Breast epithelium (tissue), 4 donors: ENCODE data around the gene SVBP. TPM values are rescaled to one million over a fixed set of nuclear protein-coding genes. Genes with fewer than 3 reads are reported as not detected.
A peak's percentile ranks its signal among the peaks of the same experiment; 100 is the strongest.

ENCODE experiments used
- DNase-seq, 2 donors: peaks; one replicate each; pipeline ENCODE4 v3.0.0-alpha.2; 2019; ENCODE audit warnings: low spot score in 2 of 2
- H3K27ac ChIP-seq, 2 donors: fragments of 200-600 bp; sonication (generic) in 1 of 2; one replicate each; pipeline ENCODE4 v1.5.1; 2016 to 2019; ENCODE audit warnings: mild to moderate bottlenecking in 1 of 2
- H3K27me3 ChIP-seq, 2 donors: fragments of 200-600 bp; sonication (generic) in 1 of 2; one replicate each; pipeline versions ENCODE4 v1.5.1 to v1.6.0; 2017 to 2019; ENCODE audit warnings: control low read depth in 1 of 2, mild to moderate bottlenecking in 1 of 2
- H3K36me3 ChIP-seq: fragments of 200-600 bp; one replicate; pipeline ENCODE4 v1.5.1; 2019
- H3K4me1 ChIP-seq, 2 donors: fragments of 200-600 bp; sonication (generic); one replicate each; pipeline ENCODE4 v1.5.1; 2016 to 2019; ENCODE audit warnings: control low read depth in 1 of 2
- H3K4me3 ChIP-seq, 3 donors: fragments of 200-600 bp; sonication (generic); 1 replicate in 2 of 3; 2 replicates in 1 of 3; pipeline ENCODE4 v1.5.1; 2016 to 2019; ENCODE audit warnings: mild to moderate bottlenecking in 3 of 3, moderate library complexity in 2 of 3
- H3K9me3 ChIP-seq, 2 donors: fragments of 200-600 bp; sonication (generic) in 1 of 2; one replicate each; pipeline ENCODE4 v1.5.1; 2016 to 2019; ENCODE audit warnings: control low read depth in 1 of 2
- CTCF ChIP-seq, 3 donors: fragments of 450-650 bp; IDR thresholded peaks; one replicate each; pipeline ENCODE4 v1.5.1; 2016 to 2017; ENCODE audit warnings: antibody characterized with exemption in 3 of 3, mild to moderate bottlenecking in 3 of 3, moderate library complexity in 3 of 3
- POLR2A ChIP-seq: fragments of 450-650 bp; IDR thresholded peaks from one replicate; pipeline ENCODE4 v1.6.1; 2016; ENCODE audit warnings: antibody characterized with exemption, mild to moderate bottlenecking, moderate library complexity
- POLR2AphosphoS5 ChIP-seq, 3 donors: sonication (generic); formaldehyde crosslinking; IDR thresholded peaks; one replicate each; pipeline ENCODE4 v1.6.1; 2017; ENCODE audit warnings: antibody characterized with exemption in 3 of 3
- intact Hi-C: fragments of 100-400 bp; cut with DNase I; formaldehyde crosslinking; loops from one replicate; pipeline ENCODE4 v1.15.1; 2023; ENCODE audit warnings: low total_unique reads
- total RNA-seq, 3 donors: library from RNA; depleted of rRNA; stranded (reverse); fragments of >200 nt; gene quantifications; one replicate each; pipeline ENCODE4 v1.1.0, GENCODE V29; 2016

The SVBP gene
- total RNA-seq, 3 donors from 2014 or later, result 21.7 to 31.5 (median 25.9) TPM

GRCh38 chr1:42762269-42762668 is 54.9 kb downstream of the SVBP start:
- Histone ChIP-seq H3K9me3 (no peaks in the 10 kb centered on the region), H3K4me3 (no peak overlapping the region), H3K4me1 (peaks cover 0 to 5% of the 10 kb centered on the region in 2 donors), H3K36me3 (no peaks in the 10 kb centered on the region), H3K27ac (peak overlapping the region; percentile 28 to 45), H3K27me3 (no peaks in the 10 kb centered on the region)
- intact Hi-C loops, result no loop called here
- no peak for TF ChIP-seq POLR2A
- TF ChIP-seq POLR2AphosphoS5 (IDR thresholded peaks at IDR 0.05), result no peak
- no peak for TF ChIP-seq CTCF (IDR thresholded peaks at IDR 0.05)
- no peak for DNase-seq

- H3K4me1 ChIP-seq, result peaks cover 0 to 5% of the 10 kb centered on the region in 2 donors
- intact Hi-C loops, result no loop called here
- no peak overlapping the region for H3K4me3 ChIP-seq
- TF ChIP-seq POLR2A (no peak), CTCF (IDR thresholded peaks at IDR 0.05) (no peak), POLR2AphosphoS5 (IDR thresholded peaks at IDR 0.05) (no peak)
- DNase-seq, result no peak
- H3K9me3 ChIP-seq, result no peaks in the 10 kb centered on the region
- H3K36me3 ChIP-seq, result no peaks in the 10 kb centered on the region
- H3K27me3 ChIP-seq, result no peaks in the 10 kb centered on the region
- H3K27ac ChIP-seq, result no peak overlapping the region
Measured at GRCh38 chr1:42761567-42761966, 55.6 kb downstream of the SVBP start.

GRCh38 chr1:42759114-42759513 is 58.1 kb downstream of the SVBP start:
- no peaks in the 10 kb centered on the region for H3K36me3 ChIP-seq
- TF ChIP-seq POLR2A (no peak), POLR2AphosphoS5 (IDR thresholded peaks at IDR 0.05) (no peak), CTCF (IDR thresholded peaks at IDR 0.05) (no peak)
- no peak overlapping the region for H3K4me3 ChIP-seq
- H3K27ac ChIP-seq, result no peak overlapping the region
- no peaks in the 10 kb centered on the region for H3K27me3 ChIP-seq
- intact Hi-C loops, result no loop called here
- H3K4me1 ChIP-seq, result no peaks in the 10 kb centered on the region
- no peak for DNase-seq
- no peaks in the 10 kb centered on the region for H3K9me3 ChIP-seq

GRCh38 chr1:42758641-42759040 is 58.6 kb downstream of the SVBP start:
- Histone ChIP-seq H3K4me3 (no peak overlapping the region), H3K27me3 (no peaks in the 10 kb centered on the region), H3K27ac (no peak overlapping the region), H3K9me3 (no peaks in the 10 kb centered on the region), H3K4me1 (no peaks in the 10 kb centered on the region), H3K36me3 (no peaks in the 10 kb centered on the region)
- no peak for DNase-seq
- intact Hi-C loops, result no loop called here
- TF ChIP-seq POLR2AphosphoS5 (IDR thresholded peaks at IDR 0.05) (no peak), POLR2A (no peak), CTCF (IDR thresholded peaks at IDR 0.05) (no peak)

GRCh38 chr1:42757892-42758275 is 59.3 kb downstream of the SVBP start:
- no peaks in the 10 kb centered on the region for H3K9me3 ChIP-seq
- no peak overlapping the region for H3K27ac ChIP-seq
- H3K4me3 ChIP-seq, result no peak overlapping the region
- H3K27me3 ChIP-seq, result no peaks in the 10 kb centered on the region
- intact Hi-C loops, result no loop called here
- no peak for TF ChIP-seq POLR2AphosphoS5 (IDR thresholded peaks at IDR 0.05)
- no peak for TF ChIP-seq CTCF (IDR thresholded peaks at IDR 0.05)
- TF ChIP-seq POLR2A, result no peak
- no peaks in the 10 kb centered on the region for H3K36me3 ChIP-seq
- no peaks in the 10 kb centered on the region for H3K4me1 ChIP-seq
- DNase-seq, result no peak

Other genes starting within 250 kb of the SVBP start
- gene PPIH, start 159.0 kb downstream of the SVBP start, total RNA-seq, result 10 to 100 TPM; 21.6 to 37.9 (median 24.6) TPM
- gene YBX1, start 135.0 kb downstream of the SVBP start, total RNA-seq, result 100 to 1,000 TPM; 332 to 694 (median 485) TPM
- gene CLDN19, start 77.2 kb downstream of the SVBP start, total RNA-seq, result 1 to 10 TPM in 2 of 3 donors, not detected in 1; 2.9 to 3.1 TPM
- gene P3H1, start 50.4 kb downstream of the SVBP start, total RNA-seq, result 10 to 100 TPM; 23.1 to 34.9 (median 34.4) TPM
- gene C1orf50, start 50.1 kb downstream of the SVBP start, total RNA-seq, result 10 to 100 TPM in 1 of 3 donors, 1 to 10 TPM in 2; 5.2 to 10.8 (median 6.7) TPM
- under 1 TPM; under 0.01 to 0.59 (median 0.16) TPM for gene TMEM269, start 32.4 kb downstream of the SVBP start, total RNA-seq
- 10 to 100 TPM; 11.1 to 22.1 (median 14.9) TPM for gene ERMAP, start 275 bp downstream of the SVBP start, total RNA-seq
- gene ZNF691, start 29.2 kb upstream of the SVBP start, total RNA-seq, result 10 to 100 TPM in 2 of 3 donors, 1 to 10 TPM in 1; 5.8 to 18.4 (median 10.5) TPM
- gene SLC2A1, start 141.5 kb upstream of the SVBP start, total RNA-seq, result 10 to 100 TPM; 29.5 to 78.9 (median 42.1) TPM